GM12873 (cell line): ENCODE results near the gene MCF2L2.

Experiments used
- CTCF ChIP-seq: IDR thresholded peaks from 2 replicates; pipeline ENCODE4 v1.5.1; 2012; ENCODE audit warnings: low read depth, mild to moderate bottlenecking, moderate library complexity, low read length, control low read depth; ENCODE audit not compliant: insufficient read depth; ENCODE audit errors: missing control alignments

The MCF2L2 gene

GRCh38 chr3:183268366-183268765 lies 160.1 kb downstream of the MCF2L2 start:
- TF ChIP-seq CTCF: no peak

- TF ChIP-seq CTCF: no peak
These were observed 161.3 kb downstream of the MCF2L2 start for GRCh38 chr3:183267140-183267539.

GRCh38 chr3:183266454-183266853 lies 162.0 kb downstream of the MCF2L2 start:
- TF ChIP-seq CTCF: no peak

- no peak for TF ChIP-seq CTCF
These were observed 162.5 kb downstream of the MCF2L2 start for GRCh38 chr3:183265834-183266417.

- TF ChIP-seq CTCF: no peak
These were observed 163.2 kb downstream of the MCF2L2 start for GRCh38 chr3:183265157-183265642.

- TF ChIP-seq CTCF: no peak
These were observed 164.2 kb downstream of the MCF2L2 start for GRCh38 chr3:183264268-183264667.

GRCh38 chr3:183262875-183263378 lies 165.5 kb downstream of the MCF2L2 start:
- no peak for TF ChIP-seq CTCF
